ENCODE data around the gene LDLRAD4.

Gene LDLRAD4

DNA sequence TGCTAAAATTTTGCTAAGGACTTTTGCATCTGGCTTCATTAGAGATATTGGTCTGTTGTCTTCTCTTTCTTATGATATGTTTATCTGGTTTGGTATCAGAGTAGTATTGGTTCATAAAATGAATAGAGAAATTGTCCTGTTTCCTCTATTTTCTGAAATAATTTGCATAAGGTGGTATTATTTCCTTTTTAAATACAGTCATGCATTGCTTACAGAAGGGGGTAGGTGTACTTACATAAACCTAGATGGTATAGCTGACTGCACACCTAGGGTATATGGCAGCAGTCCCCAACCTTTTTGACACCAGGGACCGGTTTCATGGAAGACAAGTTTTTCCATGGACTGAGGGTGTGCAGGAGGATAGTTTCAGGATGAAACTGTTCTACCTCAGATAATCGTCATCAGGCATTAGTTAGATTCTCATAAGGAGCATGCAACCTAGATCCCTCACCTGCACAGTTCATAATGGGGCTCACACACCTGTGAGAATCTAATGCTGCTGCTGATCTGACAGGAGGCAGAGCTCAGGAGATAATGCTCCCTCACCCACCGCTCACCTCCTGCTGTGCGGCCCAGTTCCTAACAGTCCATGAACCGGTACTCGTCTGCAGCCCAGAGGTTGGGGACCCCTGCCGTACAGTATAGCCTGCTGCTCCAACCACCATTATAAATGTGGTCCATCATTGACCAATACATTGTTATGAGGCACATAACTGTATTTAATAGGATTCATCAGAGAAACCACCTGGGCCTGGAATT lies 318.6 kb downstream of the LDLRAD4 start:
- in situ Hi-C loops (cut with MboI; ENCODE audit: low sequenced_read_pairs), result no loop called here

DNA sequence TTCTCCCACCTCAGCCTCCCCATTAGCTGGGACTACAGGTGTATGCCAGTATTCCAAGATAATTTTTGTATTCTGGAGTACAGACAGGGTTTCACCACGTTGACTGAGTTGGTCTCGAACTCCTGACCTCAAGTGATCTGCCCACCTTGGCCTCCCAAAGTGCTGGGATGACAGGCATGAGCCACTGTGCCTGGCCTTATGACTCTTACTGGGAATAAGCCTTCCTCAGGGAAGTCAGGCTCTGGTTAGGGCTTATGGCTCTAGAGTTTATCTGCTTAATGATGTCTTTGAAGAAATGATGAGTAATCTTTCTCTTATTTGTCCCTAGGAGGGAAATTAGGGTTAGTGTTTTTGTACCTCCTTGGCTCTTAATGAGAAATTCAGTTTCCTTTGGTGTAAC lies 320.1 kb downstream of the LDLRAD4 start:
- in situ Hi-C loops (cut with MboI; ENCODE audit: low sequenced_read_pairs), result no loop called here

DNA sequence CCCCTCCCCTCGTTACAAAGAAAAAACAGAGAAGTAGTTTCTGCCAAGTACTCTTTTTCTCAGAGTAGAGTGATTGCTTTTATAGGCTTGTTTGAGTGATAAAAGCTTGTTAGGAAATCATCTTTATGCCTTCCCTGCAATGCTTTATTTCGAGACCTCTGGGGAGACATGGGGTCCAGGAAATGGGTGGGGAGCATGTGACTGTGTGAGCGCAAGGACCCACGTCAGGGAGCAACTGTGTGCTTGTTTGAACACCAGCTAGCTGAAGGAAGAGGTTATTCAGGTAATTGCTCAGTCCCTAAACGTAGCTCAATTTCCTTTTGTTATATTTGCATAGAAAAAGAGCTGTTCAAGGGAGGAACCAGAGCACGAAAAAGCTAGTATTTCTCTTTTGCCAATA lies 320.5 kb downstream of the LDLRAD4 start:
- in situ Hi-C loops (cut with MboI; ENCODE audit: low sequenced_read_pairs), result no loop called here

DNA sequence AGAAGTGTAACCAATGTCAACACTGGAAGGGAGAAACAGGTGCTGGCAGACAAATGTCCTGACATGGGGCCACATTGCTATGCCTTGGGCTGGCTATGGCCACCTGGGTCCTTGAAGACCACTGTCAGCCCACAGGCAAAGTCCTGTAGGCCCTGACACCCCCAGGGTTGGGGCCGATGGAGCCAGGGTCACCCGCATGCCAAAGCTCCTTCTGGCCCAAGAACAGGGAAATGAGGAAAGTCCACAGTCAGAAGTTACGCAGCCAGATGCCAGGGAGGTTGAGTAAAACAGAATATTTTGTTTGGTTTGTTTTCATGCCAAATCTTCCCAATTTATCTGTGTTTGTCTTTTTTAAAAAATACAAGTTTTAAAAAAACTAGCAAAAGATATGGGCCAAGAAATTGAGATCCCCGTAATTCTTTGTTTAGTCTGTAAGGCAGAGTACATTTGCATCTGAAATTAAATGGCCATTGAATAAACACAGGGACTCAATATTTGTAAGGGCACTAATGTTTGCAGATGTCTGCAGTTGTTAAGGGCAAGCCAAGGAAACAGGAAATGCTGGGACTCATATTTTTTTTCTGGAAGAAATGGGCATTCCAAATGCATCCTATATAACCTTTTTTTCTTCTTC lies 321.4 kb downstream of the LDLRAD4 start:
- in situ Hi-C loops (cut with MboI; ENCODE audit: low sequenced_read_pairs), result no loop called here

DNA sequence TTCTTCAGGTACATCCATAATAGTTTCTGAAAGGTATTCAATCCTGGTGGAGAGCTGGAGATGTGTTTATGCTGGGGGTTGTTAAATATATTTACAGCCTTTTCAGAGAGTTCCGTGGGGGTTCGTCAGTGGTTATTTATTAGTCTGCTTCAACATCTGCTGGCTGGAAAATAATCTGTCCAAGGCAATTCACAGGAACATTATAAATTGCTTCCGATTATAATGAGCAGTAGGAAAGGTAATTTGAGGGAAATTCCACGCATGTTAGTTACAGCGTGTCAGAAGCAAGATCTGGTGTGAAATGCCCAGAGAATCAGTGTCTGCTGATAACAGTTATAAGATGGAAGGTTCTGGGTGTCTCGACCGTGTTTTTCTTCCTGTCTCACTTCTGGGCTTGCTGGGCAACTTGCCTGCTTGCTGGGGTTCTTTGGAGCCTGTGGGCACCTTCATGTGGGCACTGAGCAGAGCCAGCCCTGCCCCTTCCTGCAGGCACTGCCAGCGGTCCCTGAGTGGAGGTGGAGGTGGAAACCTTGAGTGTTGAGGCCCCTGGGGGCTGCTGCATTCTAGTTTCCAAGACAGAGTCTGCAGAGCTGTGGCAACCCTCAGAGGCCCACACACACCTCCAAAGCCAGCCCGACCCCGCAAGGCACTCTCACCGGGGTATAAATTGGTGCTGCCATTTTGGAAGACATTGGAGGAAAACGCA lies 322.1 kb downstream of the LDLRAD4 start:
- in situ Hi-C loops (cut with MboI; ENCODE audit: low sequenced_read_pairs), result no loop called here

DNA sequence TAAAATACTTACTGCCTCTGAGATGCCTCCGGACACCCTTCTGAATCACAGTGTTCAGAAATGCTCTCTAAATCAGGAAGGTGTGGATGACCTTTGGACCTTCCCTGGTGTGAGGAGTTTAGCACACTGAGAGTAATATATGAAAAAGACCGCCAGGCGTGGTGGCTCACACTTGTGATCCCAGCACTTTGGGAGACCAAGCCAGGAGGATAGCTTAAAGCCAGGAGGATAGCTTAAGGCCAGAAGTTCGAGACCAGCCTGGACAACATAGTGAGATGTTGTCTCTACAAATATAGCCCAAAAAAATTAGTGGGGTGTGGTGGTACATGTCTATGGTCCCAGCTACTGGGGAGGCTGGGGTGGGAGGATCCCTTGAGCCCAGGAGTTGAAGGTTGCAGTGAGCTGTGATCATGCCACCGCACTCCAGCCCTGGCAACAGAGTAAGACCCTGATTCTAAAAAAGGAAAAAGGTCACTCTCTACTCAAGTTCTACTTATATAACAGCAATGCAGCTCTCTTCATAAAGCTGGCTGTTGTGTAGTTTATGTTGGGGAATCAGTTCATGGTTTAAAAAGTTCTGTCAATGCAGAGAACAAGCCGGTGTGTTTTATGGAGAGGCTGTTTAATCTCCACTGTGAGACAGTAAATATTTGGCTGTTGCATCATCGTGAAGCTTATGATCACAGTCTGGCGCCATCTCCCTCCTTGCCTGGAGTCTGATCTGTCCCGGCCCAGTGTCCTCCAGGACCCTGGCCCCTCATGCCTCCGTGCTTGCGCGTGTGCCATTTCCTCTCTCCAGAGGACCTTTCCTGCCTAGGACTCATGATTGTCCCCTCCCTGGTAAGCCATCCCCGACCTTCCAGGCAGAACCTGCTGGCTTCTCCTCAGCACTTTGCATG lies 323.3 kb downstream of the LDLRAD4 start:
- in situ Hi-C loops (cut with MboI; ENCODE audit: low sequenced_read_pairs), result no loop called here

DNA sequence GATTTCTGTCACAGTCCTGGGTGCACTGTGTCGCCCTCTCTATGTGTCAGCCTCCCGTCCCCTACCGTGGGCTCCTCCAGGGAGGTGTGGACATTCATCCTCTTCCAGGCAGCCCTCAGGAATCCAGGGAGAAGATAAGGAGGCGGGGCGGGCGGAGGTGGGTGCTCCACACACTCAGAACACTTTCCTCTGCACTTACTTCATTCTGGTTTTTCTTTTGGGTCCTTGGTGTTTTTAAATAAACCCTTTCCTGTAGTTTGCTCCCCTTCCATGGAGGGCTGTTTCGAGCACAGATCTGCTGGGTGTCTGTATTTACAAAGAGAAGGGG lies 323.9 kb downstream of the LDLRAD4 start:
- in situ Hi-C loops (cut with MboI; ENCODE audit: low sequenced_read_pairs), result no loop called here

DNA sequence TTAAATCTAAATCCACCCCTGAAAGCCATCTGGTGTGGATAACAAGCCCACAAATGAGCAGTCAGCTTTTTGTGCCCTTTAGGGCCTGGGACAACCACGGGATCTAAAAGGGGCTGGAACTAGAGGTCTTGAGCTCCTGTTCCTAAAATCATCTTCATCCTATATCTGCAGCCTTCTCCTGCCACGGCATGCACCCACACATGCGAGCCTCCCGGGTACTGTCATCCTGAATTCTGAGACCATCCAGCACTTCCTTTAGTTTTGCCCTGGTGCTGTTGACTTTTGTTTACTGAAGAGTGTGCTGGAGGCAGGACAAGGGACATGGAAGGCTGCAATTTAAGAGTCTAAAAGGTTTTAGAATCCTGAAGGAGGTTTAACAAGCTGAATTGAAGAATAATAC lies 324.6 kb downstream of the LDLRAD4 start:
- in situ Hi-C loops (cut with MboI; ENCODE audit: low sequenced_read_pairs), result no loop called here

DNA sequence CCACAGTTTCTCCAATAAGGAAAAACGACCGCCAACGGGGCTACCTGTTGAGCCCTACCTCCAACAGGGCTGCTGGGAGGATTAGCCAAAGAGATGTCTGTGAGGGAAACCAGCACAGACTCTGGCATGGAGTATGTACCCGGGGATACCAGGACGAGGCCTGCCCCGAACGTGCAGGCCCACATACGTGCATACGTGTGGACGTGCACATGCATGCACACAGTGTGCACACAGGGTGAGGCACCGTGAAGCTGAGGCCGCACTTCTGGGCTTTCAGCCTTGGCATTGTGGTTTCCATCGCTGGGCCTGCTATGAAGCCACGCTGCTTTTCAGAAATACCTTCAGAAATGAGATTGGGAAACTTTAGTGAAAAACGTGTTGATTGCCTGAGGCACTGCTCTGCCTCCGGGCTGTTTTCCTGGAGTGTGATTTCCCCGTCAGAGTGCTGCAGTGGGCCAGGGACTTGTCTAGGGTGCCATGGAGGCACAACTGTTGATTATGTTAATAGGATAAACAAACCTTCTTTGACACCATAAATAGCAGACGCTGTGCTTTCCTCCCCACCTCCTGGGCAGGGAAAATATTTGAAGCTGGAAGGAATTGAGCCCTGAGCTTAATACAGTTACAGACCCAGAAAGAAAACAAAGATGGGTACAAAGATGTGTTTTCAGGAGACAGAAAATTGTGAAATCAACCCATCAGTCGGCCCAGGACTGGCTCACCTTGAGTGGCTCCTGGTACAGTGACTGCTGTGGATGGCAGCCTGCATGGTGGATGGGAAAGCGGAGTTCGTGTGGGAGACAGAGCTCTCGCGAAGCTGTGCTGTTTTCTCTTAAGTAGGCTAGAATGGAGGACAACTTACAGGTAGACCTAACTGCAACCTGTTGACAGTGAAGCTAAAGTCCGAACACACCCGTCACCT lies 325.5 kb downstream of the LDLRAD4 start:
- in situ Hi-C loops (cut with MboI; ENCODE audit: low sequenced_read_pairs), result no loop called here

DNA sequence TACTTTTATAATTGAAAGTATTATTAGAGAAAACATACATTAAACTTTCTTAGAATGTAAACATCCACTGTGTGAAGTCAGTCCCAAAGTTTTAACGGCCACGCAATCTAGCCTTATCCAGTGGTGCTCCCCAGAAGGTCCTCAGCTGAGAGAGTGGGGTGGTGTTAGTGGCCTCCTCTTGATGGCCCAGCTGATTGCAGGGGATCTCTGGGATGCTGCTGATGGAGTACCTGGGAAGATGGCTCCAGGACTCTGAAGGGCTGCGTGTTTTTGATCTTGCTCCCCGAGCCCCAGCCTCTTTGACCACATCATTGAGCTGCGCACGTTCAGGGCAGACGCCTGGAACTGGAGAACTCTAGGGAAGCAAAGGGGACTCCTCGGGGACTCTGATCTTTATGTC lies 326.4 kb downstream of the LDLRAD4 start:
- in situ Hi-C loops (cut with MboI; ENCODE audit: low sequenced_read_pairs), result no loop called here

DNA sequence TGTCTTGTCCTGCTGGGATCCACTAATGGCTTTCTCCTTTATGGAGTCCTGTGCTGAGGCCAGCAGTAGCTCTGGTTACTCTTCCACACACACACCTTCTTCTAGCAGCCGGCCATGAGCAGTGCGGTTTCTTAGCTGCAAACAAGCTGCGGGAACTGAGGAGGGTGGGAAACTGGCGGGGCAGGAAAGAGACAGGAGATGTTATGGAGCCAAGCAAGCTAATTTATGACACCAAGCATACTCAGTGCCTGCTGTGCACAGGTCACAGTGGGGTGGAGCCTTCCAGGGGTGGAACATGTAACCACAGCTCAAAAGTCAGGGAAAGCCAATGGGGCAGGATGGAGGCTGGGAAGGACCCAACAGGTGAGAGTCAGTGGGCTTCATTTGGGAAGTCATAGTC lies 327.0 kb downstream of the LDLRAD4 start:
- in situ Hi-C loops (cut with MboI; ENCODE audit: low sequenced_read_pairs), result no loop called here

DNA sequence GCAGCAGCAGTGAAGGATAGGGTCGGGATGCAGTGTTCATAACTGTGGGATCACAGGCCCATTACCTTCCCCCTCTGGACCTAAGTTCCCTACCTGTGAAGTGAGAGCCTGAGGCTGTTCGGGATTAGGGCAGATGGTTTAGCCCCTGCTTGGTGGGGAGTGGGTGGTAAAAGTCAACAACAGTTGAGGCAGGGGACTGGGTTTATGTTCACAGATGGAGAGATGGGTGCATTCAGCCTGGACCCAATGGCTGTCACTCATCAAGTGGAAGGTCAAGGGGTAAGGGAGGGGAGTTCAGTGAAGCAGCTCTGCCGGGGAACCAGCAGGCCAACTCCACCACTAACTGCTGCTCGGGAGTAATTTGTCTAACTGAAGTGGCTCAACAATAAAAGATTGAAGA lies 327.4 kb downstream of the LDLRAD4 start:
- in situ Hi-C loops (cut with MboI; ENCODE audit: low sequenced_read_pairs), result no loop called here

DNA sequence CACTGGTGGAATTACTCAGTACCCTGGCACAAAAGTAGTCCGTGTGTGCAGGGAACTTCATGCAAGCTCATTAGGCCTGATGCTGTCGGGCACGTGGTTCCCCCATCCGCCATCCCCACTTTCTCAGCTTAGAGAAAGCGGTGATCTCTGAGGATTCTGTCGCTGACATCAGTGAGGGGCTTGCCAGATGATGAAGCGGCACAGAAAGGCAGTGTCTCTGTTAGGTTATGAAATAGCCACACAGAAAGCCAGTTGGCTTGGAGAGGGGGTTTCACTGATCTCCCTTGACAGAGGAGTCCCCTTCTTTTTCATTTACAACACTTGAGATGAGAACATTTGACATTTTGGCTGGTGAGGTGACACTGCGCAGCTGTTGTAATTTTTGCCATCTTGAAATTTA lies 328.1 kb downstream of the LDLRAD4 start:
- in situ Hi-C loops (cut with MboI; ENCODE audit: low sequenced_read_pairs), result no loop called here

DNA sequence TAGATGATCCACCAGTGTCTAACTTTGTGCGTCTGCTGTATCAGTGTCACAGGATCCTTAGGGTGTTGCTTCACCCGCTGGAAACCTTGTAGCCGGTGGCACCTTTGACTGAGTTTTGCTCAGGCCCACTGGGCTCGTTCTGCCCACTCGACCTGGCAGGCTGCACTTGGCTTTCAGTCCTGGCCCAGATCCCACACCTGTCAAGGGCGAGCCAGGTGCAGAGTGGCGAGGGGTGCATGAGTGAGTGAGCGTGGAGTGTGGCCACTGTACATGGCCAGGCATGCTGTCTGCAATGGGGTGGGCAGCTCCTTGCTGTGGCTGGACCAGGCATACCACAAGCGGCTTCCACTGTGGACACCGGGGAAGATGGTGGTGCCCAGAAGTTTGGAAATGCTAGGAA lies 328.8 kb downstream of the LDLRAD4 start:
- in situ Hi-C loops (cut with MboI; ENCODE audit: low sequenced_read_pairs), result no loop called here

DNA sequence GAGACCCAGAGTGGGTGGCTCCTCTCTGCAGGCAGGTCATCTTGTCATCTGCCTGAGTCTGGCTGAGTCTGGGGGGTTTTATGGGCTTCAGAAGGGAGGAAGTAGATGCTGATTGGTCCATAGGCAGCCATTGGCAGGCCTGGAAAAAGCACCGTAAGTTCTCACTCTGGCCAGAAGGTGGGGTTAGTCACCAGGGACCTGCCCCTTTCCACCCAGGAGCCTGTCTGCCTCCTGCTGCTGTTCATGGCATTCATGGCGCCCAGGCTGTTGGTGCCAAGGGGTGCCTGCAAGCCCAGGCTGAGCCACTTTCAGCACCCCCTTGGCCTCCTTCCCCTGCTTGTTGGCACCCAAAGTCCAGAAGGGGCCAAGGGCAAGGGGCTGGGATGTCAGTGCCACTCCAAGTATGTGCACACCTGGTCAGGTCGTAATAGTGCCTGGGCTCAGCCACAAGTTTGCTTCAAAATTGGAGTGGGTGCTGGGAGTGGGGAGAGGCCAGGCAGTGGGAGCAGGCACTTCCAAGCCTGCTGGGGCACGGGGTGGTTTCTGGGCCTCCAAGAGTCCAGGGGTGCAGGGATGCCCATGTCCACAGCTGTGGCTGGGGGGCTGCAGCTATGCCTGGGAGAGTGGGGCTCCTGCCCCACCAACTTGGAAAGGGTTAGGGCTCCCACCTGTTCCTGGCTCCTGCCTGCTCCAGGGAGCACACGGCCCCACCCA lies 329.7 kb downstream of the LDLRAD4 start:
- in situ Hi-C loops (cut with MboI; ENCODE audit: low sequenced_read_pairs), result no loop called here

DNA sequence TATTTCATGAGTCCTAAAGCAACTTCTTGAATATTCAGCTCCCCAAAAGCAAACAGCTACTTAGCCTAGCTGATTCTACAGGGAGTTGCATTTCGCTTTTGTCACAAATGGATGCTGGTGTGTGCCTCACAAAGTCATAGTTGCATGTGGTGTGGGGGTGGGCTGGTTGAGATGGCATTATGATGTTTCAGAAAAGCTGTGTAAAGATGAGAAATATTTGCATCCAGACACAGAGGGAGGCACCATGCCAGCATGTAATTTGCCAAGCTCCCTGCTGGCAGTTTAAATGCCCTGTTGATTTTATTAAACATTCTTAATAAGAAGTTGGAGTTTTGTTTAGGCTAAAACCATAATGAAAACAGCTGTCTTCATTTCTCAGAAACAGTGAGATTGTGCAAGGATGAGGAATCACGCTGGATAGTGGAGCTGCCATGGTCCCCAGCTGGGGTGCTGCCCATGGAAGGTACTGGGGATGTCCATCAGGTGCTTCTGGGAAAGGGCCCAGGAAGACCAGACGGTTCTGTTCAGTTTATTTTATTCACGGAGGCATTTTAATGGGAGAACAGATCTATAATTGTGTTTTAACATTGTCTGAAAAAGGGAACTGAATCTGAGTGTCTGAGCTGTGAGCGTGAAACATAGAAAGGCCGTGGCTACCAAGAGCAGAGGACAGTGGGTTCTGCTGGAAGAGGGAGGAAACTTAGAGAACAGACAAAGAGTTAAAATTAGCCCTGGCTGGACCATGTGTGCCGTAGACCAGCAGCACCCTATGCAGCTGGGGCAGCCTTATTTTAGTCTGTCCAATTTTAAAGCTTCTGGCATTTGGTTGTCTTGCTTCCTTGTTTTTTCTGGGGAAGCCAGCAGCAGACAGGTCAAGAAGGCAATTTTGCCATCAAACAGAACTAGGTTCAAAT lies 330.7 kb downstream of the LDLRAD4 start:
- in situ Hi-C loops (cut with MboI; ENCODE audit: low sequenced_read_pairs), result no loop called here

DNA sequence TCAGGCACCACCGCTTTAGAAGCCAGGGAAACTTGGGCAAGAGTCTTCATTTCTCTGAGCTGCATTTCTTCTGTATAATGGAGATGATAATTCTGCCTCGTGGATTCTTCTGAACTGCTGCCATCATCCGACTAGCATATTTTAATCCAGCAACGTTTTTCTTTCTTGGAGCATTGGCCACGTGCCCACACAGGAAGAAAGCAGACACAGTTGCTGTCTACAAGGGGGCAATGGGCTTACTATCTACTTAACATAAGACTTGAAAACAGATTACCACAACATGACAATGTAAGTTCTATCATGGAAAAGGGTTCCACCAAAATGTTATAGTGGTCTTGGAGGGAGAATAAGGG lies 331.3 kb downstream of the LDLRAD4 start:
- in situ Hi-C loops (cut with MboI; ENCODE audit: low sequenced_read_pairs), result no loop called here

DNA sequence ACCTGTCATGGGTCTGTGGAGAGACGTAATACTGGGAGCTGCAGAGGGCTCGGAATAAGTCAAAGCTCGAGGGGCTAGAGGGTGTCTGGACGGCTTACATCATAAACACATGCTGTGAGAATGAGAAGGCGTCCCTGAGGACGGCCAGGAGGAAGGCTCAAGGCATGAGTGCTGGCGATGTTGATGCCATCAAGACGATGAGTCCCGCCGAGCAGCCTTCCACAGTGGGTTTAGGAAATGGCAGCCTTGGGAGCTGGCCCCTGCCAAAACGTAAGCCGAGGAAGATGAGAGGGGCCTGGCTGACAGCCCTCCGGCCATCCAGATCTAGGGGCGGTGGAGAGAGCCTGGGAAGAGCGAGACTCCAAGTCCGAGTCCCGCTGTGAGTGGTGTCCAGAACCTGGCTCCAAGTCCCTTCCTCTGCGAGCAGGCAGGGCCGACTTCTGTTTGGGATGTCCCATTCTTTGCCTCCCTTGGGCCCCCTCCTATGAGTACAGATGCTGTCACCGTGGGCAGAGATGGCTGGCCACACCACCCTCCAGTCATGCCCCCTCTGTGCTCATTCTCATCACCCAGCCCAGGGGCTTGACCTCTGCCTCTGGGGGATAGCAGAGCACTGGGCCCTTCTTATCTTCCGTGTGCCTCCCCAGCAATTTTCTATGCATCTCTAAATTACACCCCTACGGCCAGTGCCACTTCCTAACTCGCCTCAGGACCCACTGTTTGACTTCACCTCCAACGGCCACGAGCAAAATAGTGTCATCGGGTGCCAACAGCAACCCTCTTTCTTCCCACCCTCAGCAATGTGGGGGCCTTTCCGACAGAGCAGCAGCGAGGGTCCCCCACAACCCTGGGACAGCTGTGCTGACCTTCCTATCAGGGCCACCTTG lies 332.1 kb downstream of the LDLRAD4 start:
- in situ Hi-C loops (cut with MboI; ENCODE audit: low sequenced_read_pairs), result no loop called here

All from HL-60/S4 treated with phorbol 12-myristate 13-acetate at 8.2 ng/mL for 4 days and 3 days (cell line).